GM12891 (cell line): ENCODE results near the gene KSR1.

Source experiments
- POLR2A ChIP-seq: IDR thresholded peaks from 2 replicates; pipeline ENCODE4 v1.6.1; 2011; ENCODE audit warnings: low read depth, low read length, control low read depth
- SPI1 ChIP-seq: IDR thresholded peaks from 2 replicates; pipeline ENCODE4 v1.6.1; 2011; ENCODE audit warnings: low read depth, low read length, control low read depth
- TAF1 ChIP-seq: IDR thresholded peaks from 2 replicates; pipeline ENCODE4 v1.6.1; 2011; ENCODE audit warnings: low read depth, low read length, control low read depth

- TF ChIP-seq SPI1 (no peak), POLR2A (no peak), TAF1 (no peak)
Observed at GRCh38 chr17:27462714-27463113, 6.5 kb downstream of the KSR1 start.
